GM23338 (cell line): ENCODE results near the gene PIWIL4.

ENCODE experiments used
- CREB1 ChIP-seq: fragments of 250-450 bp; sonication (Bioruptor Pico); IDR thresholded peaks from 2 replicates; pipeline ENCODE4 v1.5.0; 2020; ENCODE audit warnings: low read depth, mild to moderate bottlenecking, moderate library complexity
- EZH2 ChIP-seq: fragments of 200-600 bp; sonication (generic); IDR thresholded peaks from one replicate; pipeline ENCODE4 v1.8.0; 2017; ENCODE audit warnings: antibody characterized with exemption, mild to moderate bottlenecking, low read depth; ENCODE audit not compliant: unreplicated experiment
- EZH2phosphoT487 ChIP-seq: fragments of 200-600 bp; sonication (generic); IDR thresholded peaks from one replicate; pipeline ENCODE4 v1.8.1; 2018; ENCODE audit warnings: antibody characterized with exemption; ENCODE audit not compliant: unreplicated experiment
- JUNB ChIP-seq: IDR thresholded peaks from one replicate; pipeline ENCODE4 v1.6.1; 2016; ENCODE audit warnings: antibody characterized with exemption; ENCODE audit not compliant: unreplicated experiment
- NANOG ChIP-seq: IDR thresholded peaks from 2 replicates; pipeline ENCODE4 v1.6.1; 2016; ENCODE audit warnings: antibody characterized with exemption, borderline replicate concordance
- POLR2AphosphoS5 ChIP-seq: IDR thresholded peaks from 2 replicates; pipeline ENCODE4 v1.6.1; 2016; ENCODE audit warnings: antibody characterized with exemption, low read depth
- ZNF114 ChIP-seq: fragments of 250-450 bp; sonication (Bioruptor Pico); IDR thresholded peaks from 2 replicates; pipeline ENCODE4 v1.5.0; 2020; ENCODE audit warnings: mild to moderate bottlenecking, moderate library complexity
- ZNF331 ChIP-seq: fragments of 250-450 bp; sonication (Bioruptor Pico); IDR thresholded peaks from 2 replicates; pipeline ENCODE4 v1.5.0; 2020; ENCODE audit warnings: low read depth, mild to moderate bottlenecking, moderate library complexity
- TF ChIP-seq, protein P1 (sequence below), 2 experiments: fragments of 200-600 bp in 1 of 2; sonication (generic) in 1 of 2; conservative IDR thresholded peaks; 2 replicates each; pipeline versions ENCODE4 v1.5.1 to v1.6.1; 2016 to 2017; ENCODE audit warnings: antibody characterized with exemption in 2 of 2, low read depth in 2 of 2, mild to moderate bottlenecking in 2 of 2, moderate library complexity in 1 of 2
- TF ChIP-seq, protein P2 (sequence below): IDR thresholded peaks from one replicate; pipeline ENCODE4 v1.6.1; 2018; ENCODE audit warnings: antibody characterized with exemption; ENCODE audit not compliant: unreplicated experiment

DNA sequence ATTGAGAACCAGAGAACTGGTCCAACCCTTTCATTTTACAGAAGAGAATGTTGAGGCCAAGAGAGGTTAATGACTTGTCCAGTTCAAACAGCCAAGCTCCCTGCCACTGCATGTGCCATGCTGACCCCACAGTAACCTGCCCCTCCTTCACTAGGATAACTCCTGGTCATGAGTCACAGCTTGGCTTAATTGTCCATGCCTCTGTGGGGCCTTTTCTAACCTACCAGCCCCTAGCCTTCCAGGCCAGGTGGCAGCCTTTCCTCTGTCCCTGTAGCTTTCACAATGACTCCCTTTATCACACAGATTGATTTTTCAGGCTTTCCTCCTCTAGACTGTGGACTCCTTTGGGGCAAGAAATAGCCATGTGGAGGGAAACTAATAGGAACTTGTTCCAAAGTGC is 97.2 kb downstream of the PIWIL4 start:
- TF ChIP-seq, protein P1, sequence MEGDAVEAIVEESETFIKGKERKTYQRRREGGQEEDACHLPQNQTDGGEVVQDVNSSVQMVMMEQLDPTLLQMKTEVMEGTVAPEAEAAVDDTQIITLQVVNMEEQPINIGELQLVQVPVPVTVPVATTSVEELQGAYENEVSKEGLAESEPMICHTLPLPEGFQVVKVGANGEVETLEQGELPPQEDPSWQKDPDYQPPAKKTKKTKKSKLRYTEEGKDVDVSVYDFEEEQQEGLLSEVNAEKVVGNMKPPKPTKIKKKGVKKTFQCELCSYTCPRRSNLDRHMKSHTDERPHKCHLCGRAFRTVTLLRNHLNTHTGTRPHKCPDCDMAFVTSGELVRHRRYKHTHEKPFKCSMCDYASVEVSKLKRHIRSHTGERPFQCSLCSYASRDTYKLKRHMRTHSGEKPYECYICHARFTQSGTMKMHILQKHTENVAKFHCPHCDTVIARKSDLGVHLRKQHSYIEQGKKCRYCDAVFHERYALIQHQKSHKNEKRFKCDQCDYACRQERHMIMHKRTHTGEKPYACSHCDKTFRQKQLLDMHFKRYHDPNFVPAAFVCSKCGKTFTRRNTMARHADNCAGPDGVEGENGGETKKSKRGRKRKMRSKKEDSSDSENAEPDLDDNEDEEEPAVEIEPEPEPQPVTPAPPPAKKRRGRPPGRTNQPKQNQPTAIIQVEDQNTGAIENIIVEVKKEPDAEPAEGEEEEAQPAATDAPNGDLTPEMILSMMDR (conservative IDR thresholded peaks at IDR 0.05; ENCODE audit: low read depth in 2 of 2): no peak
- TF ChIP-seq, protein P2, sequence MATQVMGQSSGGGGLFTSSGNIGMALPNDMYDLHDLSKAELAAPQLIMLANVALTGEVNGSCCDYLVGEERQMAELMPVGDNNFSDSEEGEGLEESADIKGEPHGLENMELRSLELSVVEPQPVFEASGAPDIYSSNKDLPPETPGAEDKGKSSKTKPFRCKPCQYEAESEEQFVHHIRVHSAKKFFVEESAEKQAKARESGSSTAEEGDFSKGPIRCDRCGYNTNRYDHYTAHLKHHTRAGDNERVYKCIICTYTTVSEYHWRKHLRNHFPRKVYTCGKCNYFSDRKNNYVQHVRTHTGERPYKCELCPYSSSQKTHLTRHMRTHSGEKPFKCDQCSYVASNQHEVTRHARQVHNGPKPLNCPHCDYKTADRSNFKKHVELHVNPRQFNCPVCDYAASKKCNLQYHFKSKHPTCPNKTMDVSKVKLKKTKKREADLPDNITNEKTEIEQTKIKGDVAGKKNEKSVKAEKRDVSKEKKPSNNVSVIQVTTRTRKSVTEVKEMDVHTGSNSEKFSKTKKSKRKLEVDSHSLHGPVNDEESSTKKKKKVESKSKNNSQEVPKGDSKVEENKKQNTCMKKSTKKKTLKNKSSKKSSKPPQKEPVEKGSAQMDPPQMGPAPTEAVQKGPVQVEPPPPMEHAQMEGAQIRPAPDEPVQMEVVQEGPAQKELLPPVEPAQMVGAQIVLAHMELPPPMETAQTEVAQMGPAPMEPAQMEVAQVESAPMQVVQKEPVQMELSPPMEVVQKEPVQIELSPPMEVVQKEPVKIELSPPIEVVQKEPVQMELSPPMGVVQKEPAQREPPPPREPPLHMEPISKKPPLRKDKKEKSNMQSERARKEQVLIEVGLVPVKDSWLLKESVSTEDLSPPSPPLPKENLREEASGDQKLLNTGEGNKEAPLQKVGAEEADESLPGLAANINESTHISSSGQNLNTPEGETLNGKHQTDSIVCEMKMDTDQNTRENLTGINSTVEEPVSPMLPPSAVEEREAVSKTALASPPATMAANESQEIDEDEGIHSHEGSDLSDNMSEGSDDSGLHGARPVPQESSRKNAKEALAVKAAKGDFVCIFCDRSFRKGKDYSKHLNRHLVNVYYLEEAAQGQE: no peak
- no peak for TF ChIP-seq EZH2phosphoT487
- no peak for TF ChIP-seq POLR2AphosphoS5
- TF ChIP-seq EZH2: no peak
- no peak for TF ChIP-seq CREB1
- TF ChIP-seq JUNB: no peak
- no peak for TF ChIP-seq NANOG
- no peak for TF ChIP-seq ZNF114 (CRISPR knock-in tag)
- no peak for TF ChIP-seq ZNF331 (CRISPR knock-in tag)
